ENCODE results near the gene EPHB4. TPM values are rescaled to one million over a fixed set of nuclear protein-coding genes. Genes with fewer than 3 reads are reported as not detected.
A peak's percentile ranks its signal among the peaks of the same experiment; 100 is the strongest.

EPHB4 gene
- total RNA-seq, 1 experiment from 2014 or later, result 135 TPM

GRCh38 chr7:100836812-100837098, 9.4 kb upstream of the EPHB4 start:
- H3K9me3 Mint-ChIP-seq, result no peaks in the 10 kb centered on the region
- Histone ChIP-seq H2AK5ac (ENCODE audit: insufficient read length, low read length) (no peak overlapping the region), H2BK12ac (ENCODE audit: insufficient read length, low read depth, low read length) (no peak overlapping the region), H3K4me2 (ENCODE audit: insufficient read depth, insufficient read length, low read length) (peak overlapping the region; percentile 59), H3K79me2 (ENCODE audit: insufficient read depth, low read length) (no peaks in the 10 kb centered on the region), H2BK20ac (ENCODE audit: low read depth, low read length, poor library complexity, severe bottlenecking) (no peak overlapping the region), H3K4ac (ENCODE audit: low read depth, low read length) (no peak overlapping the region; the same call in 1 of the 2 replicates), H3K4me1 (ENCODE audit: insufficient read depth, low read length) (peaks cover 3% of the 10 kb centered on the region; the same call in 1 of the 2 replicates), H3T11ph (ENCODE audit: low read length) (no peak overlapping the region), H3K9me3 (ENCODE audit: control insufficient read depth, low read depth, low read length) (no peaks in the 10 kb centered on the region), H4K5ac (ENCODE audit: insufficient read length, low read depth, low read length) (peak overlapping the region; percentile 38), H3K27ac (ENCODE audit: insufficient read length, low read depth, low read length) (peak overlapping the region; percentile 89), H3K56ac (ENCODE audit: insufficient read length, low read depth, low read length) (no peak overlapping the region), H3K27me3 (ENCODE audit: insufficient read depth, low read length) (no peaks in the 10 kb centered on the region), H3K23ac (ENCODE audit: insufficient read length, low read depth, low read length) (no peak overlapping the region), H4K20me1 (ENCODE audit: control insufficient read depth, insufficient read depth, insufficient read length) (no peaks in the 10 kb centered on the region), H2BK15ac (ENCODE audit: low read depth, low read length) (no peak overlapping the region), H2BK5ac (ENCODE audit: insufficient read length, low read length) (no peak overlapping the region), H2AFZ (ENCODE audit: low read length) (no peak overlapping the region), H4K91ac (ENCODE audit: insufficient read length, low read depth, low read length) (no peak overlapping the region), H2BK120ac (ENCODE audit: low read depth, low read length, poor library complexity, severe bottlenecking) (peak overlapping the region; percentile 83), H3K79me1 (ENCODE audit: insufficient read depth, low read depth, low read length, poor library complexity, severe bottlenecking) (no peaks in the 10 kb centered on the region), H4K8ac (replicated peaks; ENCODE audit: insufficient read length, low read depth, low read length) (no peak overlapping the region), H3K9ac (ENCODE audit: extremely low read depth, insufficient read length, low read length) (peak overlapping the region; percentile 82), H3K14ac (ENCODE audit: insufficient read depth, low read length) (no peak overlapping the region), H3K18ac (ENCODE audit: insufficient read length, low read depth, low read length) (peak overlapping the region; percentile 93), H3K23me2 (ENCODE audit: insufficient read length, low read depth, low read length, poor library complexity, severe bottlenecking) (peaks cover 4% of the 10 kb centered on the region)
- peak overlapping the region; percentile 98 to 99 (median 99) for H3K27ac Mint-ChIP-seq
- H3K36me3 Mint-ChIP-seq (ENCODE audit: insufficient read depth in 1 of 3, low read depth in 3 of 3), result peaks cover 6 to 8% (median 6%) of the 10 kb centered on the region in 3 experiments; a peak in 6 of 7 replicates
- H3K27me3 Mint-ChIP-seq (ENCODE audit: low read depth), result no peaks in the 10 kb centered on the region
- DNase-seq, result no peak
- no peak for TF ChIP-seq CTCF (conservative IDR thresholded peaks at IDR 0.05)
- peak overlapping the region; percentile 61 to 82 for H3K4me3 Mint-ChIP-seq
- WGBS (ENCODE audit: extremely low coverage, insufficient read length, low lambda C conversion rate), result no CpG with 5 or more reads among the region's 6 CpGs
- H3K4me1 Mint-ChIP-seq, result peaks cover 27 to 29% of the 10 kb centered on the region in 2 experiments
